HG03139 (cell line): ENCODE measurements around the gene LAMA4.

ENCODE experiments used
- ATAC-seq: cut with Tn5 transposase; IDR thresholded peaks from one replicate; pipeline ENCODE4 v1.9.1; 2021; ENCODE audit not compliant: unreplicated experiment

The LAMA4 gene

GRCh38 chr6:112153926-112154607, 100.3 kb downstream of the LAMA4 start:
- ATAC-seq: no peak

- ATAC-seq: no peak
Measured at GRCh38 chr6:112150363-112150762, 104.0 kb downstream of the LAMA4 start.

GRCh38 chr6:112149719-112150263, 104.6 kb downstream of the LAMA4 start:
- no peak for ATAC-seq

GRCh38 chr6:112149236-112149635, 105.1 kb downstream of the LAMA4 start:
- no peak for ATAC-seq

- no peak for ATAC-seq
Measured at GRCh38 chr6:112148103-112148502, 106.3 kb downstream of the LAMA4 start.

- ATAC-seq: no peak
Measured at GRCh38 chr6:112145080-112145573, 109.2 kb downstream of the LAMA4 start.

- ATAC-seq: no peak
Measured at GRCh38 chr6:112144145-112144926, 110.0 kb downstream of the LAMA4 start.

- ATAC-seq: no peak
Measured at GRCh38 chr6:112141707-112142106, 112.7 kb downstream of the LAMA4 start.

GRCh38 chr6:112139052-112139451, 115.3 kb downstream of the LAMA4 start:
- no peak for ATAC-seq

GRCh38 chr6:112130878-112131277, 123.5 kb downstream of the LAMA4 start:
- no peak for ATAC-seq

- no peak for ATAC-seq
Measured at GRCh38 chr6:112128208-112128607, 126.2 kb downstream of the LAMA4 start.

GRCh38 chr6:112123982-112124381, 130.4 kb downstream of the LAMA4 start:
- ATAC-seq: no peak

GRCh38 chr6:112122756-112123155, 131.6 kb downstream of the LAMA4 start:
- ATAC-seq: no peak

- no peak for ATAC-seq
Measured at GRCh38 chr6:112118034-112118433, 136.3 kb downstream of the LAMA4 start.

GRCh38 chr6:112117554-112117953, 136.8 kb downstream of the LAMA4 start:
- no peak for ATAC-seq

- no peak for ATAC-seq
Measured at GRCh38 chr6:112116221-112116620, 138.1 kb downstream of the LAMA4 start.

GRCh38 chr6:112114577-112115223, 139.7 kb downstream of the LAMA4 start:
- no peak for ATAC-seq

GRCh38 chr6:112113918-112114317, 140.4 kb downstream of the LAMA4 start:
- no peak for ATAC-seq

GRCh38 chr6:112113431-112113830, 140.9 kb downstream of the LAMA4 start:
- no peak for ATAC-seq

GRCh38 chr6:112109262-112109661, 145.1 kb downstream of the LAMA4 start:
- ATAC-seq: no peak

- no peak for ATAC-seq
Measured at GRCh38 chr6:112106562-112106961, 147.8 kb downstream of the LAMA4 start.
